Epithelial cell of esophagus (primary cell): ENCODE results near the gene UTP11.
A peak's percentile ranks its signal among the peaks of the same experiment; 100 is the strongest.

Experiments
- DNase-seq: peaks from one replicate; pipeline ENCODE4 v3.0.0; 2010; ENCODE audit warnings: low read depth
- H3K4me3 ChIP-seq: 2 replicates; pipeline ENCODE4 v1.5.1; 2011; ENCODE audit warnings: mild to moderate bottlenecking, low read length, control low read depth
- TF ChIP-seq, protein P1 (sequence below): IDR thresholded peaks from 2 replicates; pipeline ENCODE4 v1.5.1; 2011; ENCODE audit warnings: low read depth, mild to moderate bottlenecking, low read length, control low read depth, inconsistent platforms; ENCODE audit not compliant: insufficient read depth; ENCODE audit errors: missing control alignments

UTP11 gene

DNA sequence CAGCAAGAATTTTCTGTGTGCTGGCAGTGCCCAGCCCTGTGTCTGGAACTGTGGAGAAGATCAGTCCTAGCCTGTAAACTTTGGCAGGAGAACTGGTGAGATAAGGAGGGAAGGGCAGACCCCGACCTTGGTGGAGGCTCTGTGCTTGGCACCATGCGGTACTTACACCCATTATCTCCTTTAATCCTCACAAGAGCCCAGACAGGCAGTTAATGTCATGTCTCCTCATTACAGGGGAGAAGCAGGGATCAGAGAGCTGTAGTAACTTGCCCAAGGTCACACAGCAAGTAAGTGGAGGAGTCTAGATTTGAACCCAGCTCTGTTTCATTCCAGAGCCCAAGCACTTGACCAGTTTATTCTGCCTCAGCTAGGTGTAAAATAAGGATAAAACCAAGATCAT lies 48.0 kb downstream of the UTP11 start:
- no peak overlapping the region for H3K4me3 ChIP-seq
- DNase-seq, result no peak
- TF ChIP-seq, protein P1, sequence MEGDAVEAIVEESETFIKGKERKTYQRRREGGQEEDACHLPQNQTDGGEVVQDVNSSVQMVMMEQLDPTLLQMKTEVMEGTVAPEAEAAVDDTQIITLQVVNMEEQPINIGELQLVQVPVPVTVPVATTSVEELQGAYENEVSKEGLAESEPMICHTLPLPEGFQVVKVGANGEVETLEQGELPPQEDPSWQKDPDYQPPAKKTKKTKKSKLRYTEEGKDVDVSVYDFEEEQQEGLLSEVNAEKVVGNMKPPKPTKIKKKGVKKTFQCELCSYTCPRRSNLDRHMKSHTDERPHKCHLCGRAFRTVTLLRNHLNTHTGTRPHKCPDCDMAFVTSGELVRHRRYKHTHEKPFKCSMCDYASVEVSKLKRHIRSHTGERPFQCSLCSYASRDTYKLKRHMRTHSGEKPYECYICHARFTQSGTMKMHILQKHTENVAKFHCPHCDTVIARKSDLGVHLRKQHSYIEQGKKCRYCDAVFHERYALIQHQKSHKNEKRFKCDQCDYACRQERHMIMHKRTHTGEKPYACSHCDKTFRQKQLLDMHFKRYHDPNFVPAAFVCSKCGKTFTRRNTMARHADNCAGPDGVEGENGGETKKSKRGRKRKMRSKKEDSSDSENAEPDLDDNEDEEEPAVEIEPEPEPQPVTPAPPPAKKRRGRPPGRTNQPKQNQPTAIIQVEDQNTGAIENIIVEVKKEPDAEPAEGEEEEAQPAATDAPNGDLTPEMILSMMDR, result no peak

DNA sequence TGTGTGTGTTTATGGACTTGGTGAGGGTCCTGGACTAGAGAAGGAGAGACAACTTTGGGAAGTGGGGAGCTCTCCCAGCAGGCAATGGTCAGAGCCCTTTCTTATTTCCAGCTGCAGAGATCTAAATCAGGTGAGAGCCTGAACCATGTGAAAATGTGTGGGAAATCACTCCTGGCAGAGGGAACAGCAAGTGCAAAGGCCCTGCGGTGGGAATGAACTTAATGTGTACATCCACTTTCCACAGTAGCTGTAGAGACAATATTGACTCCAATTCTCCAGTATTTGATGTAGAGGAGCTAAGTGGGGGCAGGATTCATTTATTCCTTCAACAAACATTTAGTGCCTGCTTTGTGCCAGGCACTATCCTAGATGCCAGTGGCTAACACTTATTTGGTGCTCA lies 48.8 kb downstream of the UTP11 start:
- TF ChIP-seq, protein P1, result no peak
- DNase-seq, result no peak
- H3K4me3 ChIP-seq, result no peak overlapping the region

DNA sequence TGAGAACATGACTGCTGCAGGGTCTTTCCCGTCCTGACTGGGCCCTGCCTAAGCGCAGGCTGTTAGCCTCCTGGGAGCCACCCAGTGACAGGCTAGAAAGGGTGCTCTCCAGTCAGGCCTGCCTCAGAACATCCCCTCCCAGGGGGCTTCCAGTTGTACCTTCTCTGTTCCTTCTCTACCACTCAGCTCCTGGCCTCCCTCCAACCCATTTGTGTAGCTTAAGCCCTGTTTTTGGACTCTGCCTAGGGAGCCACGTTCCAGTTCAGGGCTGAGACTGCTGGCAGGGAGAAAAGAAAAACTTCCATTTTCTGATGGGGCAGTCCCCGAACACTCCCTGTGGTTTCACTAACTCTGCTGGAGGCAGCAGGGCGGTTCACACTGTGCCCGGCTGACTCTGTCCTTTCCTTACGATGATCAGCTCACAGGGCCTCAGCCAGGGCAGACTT lies 49.4 kb downstream of the UTP11 start:
- H3K4me3 ChIP-seq, result no peak overlapping the region
- TF ChIP-seq, protein P1, result no peak
- DNase-seq, result no peak

DNA sequence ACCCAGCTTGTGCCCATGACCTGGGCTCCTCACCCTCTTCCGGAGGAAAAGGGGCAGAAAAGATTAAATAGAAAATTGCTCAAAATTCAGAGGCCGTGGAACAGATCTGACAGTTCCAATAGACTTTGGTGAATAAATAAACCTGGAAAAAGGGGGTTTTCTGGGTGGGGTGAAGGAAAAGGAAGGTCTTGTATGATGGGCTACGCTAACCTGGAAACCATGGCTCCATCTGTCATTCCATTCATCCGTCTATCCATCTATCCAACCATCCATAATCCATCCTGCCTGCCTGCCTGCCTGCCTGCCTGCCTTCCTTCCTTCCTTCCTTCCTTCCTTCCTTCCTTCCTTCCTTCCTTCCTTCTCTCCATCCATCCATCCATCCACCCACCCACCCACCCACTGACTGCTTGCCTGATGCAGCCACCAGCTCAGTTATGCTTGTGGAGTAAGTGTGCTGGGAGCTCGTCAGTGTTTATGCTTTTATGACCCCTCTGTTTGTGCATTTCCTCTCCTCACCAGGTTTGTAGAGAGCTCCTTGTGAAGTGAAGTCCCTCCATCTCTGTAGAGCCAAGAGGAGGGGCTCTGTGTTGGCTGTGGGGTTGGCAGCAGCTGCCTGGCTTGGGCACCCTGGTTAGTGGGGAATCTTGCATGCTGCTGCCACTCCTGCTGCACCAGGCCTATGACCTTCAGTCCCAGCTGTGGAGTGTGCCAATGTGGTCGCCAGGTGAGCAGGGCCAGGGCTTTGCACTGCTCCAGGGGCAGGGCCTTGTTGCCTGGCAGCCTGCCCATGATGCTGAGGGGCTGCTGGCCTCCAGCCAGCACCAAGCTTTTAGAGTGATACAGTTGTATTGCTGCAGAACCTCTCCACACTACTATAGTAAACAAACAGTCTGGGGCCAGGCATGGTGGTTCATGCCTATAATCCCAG lies 50.1 kb downstream of the UTP11 start:
- TF ChIP-seq, protein P1, result no peak
- H3K4me3 ChIP-seq, result no peak overlapping the region
- DNase-seq, result no peak

DNA sequence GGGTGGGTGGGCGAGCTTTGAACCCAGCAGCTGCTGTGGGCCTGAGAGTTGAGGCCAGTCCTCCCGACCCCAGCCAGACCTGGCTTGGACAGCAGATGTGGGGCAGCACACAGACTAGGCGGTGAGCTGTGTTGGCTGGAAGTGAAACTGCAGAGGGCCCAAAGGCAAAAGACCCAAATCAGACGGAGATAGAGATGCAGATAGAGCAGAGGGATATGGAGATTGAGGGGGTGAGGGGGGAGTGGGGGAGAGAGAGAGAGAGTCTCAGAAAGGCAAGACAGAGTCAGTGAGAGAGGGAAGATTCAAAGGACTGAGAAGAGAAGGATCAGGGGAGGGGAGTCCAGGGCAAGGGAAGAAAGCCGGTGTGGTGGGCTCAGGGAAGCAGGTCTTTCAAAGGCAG lies 51.1 kb downstream of the UTP11 start:
- no peak for DNase-seq
- TF ChIP-seq, protein P1, result no peak
- no peak overlapping the region for H3K4me3 ChIP-seq

DNA sequence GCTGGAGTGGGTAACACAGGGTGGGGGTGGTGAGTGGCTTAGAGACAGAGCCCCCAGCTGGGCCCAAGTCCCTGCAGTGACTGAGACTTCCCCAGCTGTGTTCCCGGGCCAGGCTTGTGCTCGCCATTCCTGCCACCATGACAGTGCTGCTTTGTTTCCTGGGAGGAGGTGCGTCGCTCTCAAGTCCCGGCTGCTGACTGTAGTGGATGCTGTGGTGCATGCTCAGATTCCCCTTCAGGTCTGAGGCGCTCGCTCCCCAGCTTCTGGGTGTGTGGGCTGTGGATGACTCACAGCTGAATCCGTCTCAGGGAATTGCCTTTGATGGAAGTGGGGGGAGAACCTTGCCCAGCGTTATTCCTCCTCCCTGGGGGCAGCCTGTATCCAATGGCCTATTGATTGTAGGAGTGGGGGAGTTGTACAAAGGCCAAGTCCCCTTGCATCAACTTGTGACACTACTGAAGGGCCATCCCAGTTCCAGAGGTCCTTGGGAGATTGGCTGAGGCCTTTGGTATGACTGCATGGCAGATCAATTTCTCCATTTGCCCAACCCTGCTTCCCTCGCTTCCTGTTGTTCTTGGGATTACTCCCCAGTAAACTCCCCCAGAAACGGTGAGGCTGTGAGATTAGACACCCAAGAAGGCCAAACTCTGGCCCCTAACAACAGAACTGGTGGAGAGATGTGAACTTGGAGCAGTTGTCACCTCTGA lies 51.8 kb downstream of the UTP11 start:
- no peak overlapping the region for H3K4me3 ChIP-seq
- DNase-seq, result peak; percentile 88
- TF ChIP-seq, protein P1, result peak; percentile 13
